Trophoblast cell (in vitro differentiated cells and primary cell): Measurements from ENCODE around the gene C16orf89.

Source experiments
- DNase-seq, 2 donors: peaks; one replicate each; pipeline ENCODE4 v3.0.0-alpha.2; 2016
- H2AFZ ChIP-seq: 2 replicates; pipeline ENCODE4 v1.6.1; 2013; ENCODE audit warnings: low read length, moderate library complexity, mild to moderate bottlenecking; ENCODE audit not compliant: insufficient read depth, poor library complexity
- H2AK5ac ChIP-seq: 2 replicates; pipeline ENCODE4 v1.6.1; 2013; ENCODE audit warnings: mild to moderate bottlenecking, low read length
- H2BK120ac ChIP-seq: 2 replicates; pipeline ENCODE4 v1.6.1; 2013; ENCODE audit warnings: low read length, mild to moderate bottlenecking, moderate library complexity; ENCODE audit not compliant: insufficient read depth, poor library complexity
- H2BK12ac ChIP-seq: 2 replicates; pipeline ENCODE4 v1.6.1; 2013; ENCODE audit warnings: mild to moderate bottlenecking, low read length, moderate library complexity
- H2BK5ac ChIP-seq: 2 replicates; pipeline ENCODE4 v1.6.1; 2013; ENCODE audit warnings: low read length, low read depth, moderate library complexity, mild to moderate bottlenecking; ENCODE audit not compliant: poor library complexity
- H3K14ac ChIP-seq: 2 replicates; pipeline ENCODE4 v1.6.1; 2013; ENCODE audit warnings: mild to moderate bottlenecking, low read length
- H3K18ac ChIP-seq: 2 replicates; pipeline ENCODE4 v1.6.1; 2013; ENCODE audit warnings: mild to moderate bottlenecking, low read length
- H3K23ac ChIP-seq: 2 replicates; pipeline ENCODE4 v1.6.1; 2013; ENCODE audit warnings: low read length
- H3K27ac ChIP-seq: 2 replicates; pipeline ENCODE4 v1.5.1; 2013; ENCODE audit warnings: low read depth, mild to moderate bottlenecking, inconsistent platforms, low read length, moderate library complexity
- H3K27me3 ChIP-seq: 2 replicates; pipeline ENCODE4 v1.6.1; 2013; ENCODE audit warnings: inconsistent platforms, mild to moderate bottlenecking, low read length, moderate library complexity; ENCODE audit not compliant: insufficient read depth
- H3K36me3 ChIP-seq, 2 experiments: 1 replicate in 1 of 2; 2 replicates in 1 of 2; pipeline ENCODE4 v1.6.1; 2013; ENCODE audit warnings: low read length in 2 of 2, mild to moderate bottlenecking in 2 of 2, moderate library complexity in 1 of 2; ENCODE audit not compliant: insufficient read depth in 2 of 2, control insufficient read depth in 1 of 2
- H3K4ac ChIP-seq: 2 replicates; pipeline ENCODE4 v1.6.1; 2013; ENCODE audit warnings: low read depth, mild to moderate bottlenecking, low read length, moderate library complexity
- H3K4me1 ChIP-seq, 2 experiments: 1 replicate in 1 of 2; 2 replicates in 1 of 2; pipeline ENCODE4 v1.6.1; 2013; ENCODE audit warnings: low read length in 2 of 2, mild to moderate bottlenecking in 2 of 2, moderate library complexity in 1 of 2; ENCODE audit not compliant: insufficient read depth in 2 of 2, control insufficient read depth in 1 of 2
- H3K4me2 ChIP-seq: 2 replicates; pipeline ENCODE4 v1.6.1; 2013; ENCODE audit warnings: inconsistent platforms, mild to moderate bottlenecking, low read length, moderate library complexity
- H3K4me3 ChIP-seq: 2 replicates; pipeline ENCODE4 v1.5.1; 2013; ENCODE audit warnings: mild to moderate bottlenecking, low read depth, low read length, inconsistent platforms
- H3K79me1 ChIP-seq: one replicate; pipeline ENCODE4 v1.6.1; 2013; ENCODE audit warnings: low read length
- H3K79me2 ChIP-seq: 2 replicates; pipeline ENCODE4 v1.6.1; 2013; ENCODE audit warnings: low read length, mild to moderate bottlenecking; ENCODE audit not compliant: control insufficient read depth, insufficient read depth, poor library complexity
- H3K9ac ChIP-seq: 2 replicates; pipeline ENCODE4 v1.6.1; 2013; ENCODE audit warnings: mild to moderate bottlenecking, low read length
- H3K9me3 ChIP-seq: 2 replicates; pipeline ENCODE4 v1.6.1; 2013; ENCODE audit warnings: low read depth, mild to moderate bottlenecking, control low read depth, inconsistent platforms, low read length; ENCODE audit not compliant: insufficient read depth
- H4K12ac ChIP-seq: 2 replicates; pipeline ENCODE4 v1.6.1; 2013; ENCODE audit warnings: low read depth, mild to moderate bottlenecking, low read length, moderate library complexity
- H4K8ac ChIP-seq: 2 replicates; pipeline ENCODE4 v1.6.1; 2013; ENCODE audit warnings: low read depth, mild to moderate bottlenecking, low read length, moderate library complexity
- H4K91ac ChIP-seq: one replicate; pipeline ENCODE4 v1.6.1; 2013; ENCODE audit warnings: low read depth, mild to moderate bottlenecking, low read length, moderate library complexity
- WGBS: extraction: QIAGEN DNeasy Blood & Tissue Kit; methylation state at CpG from one replicate; pipeline ENCODE4 v1.1.7; 2013; ENCODE audit warnings: missing lambda C conversion rate; ENCODE audit not compliant: insufficient read length, insufficient coverage; ENCODE audit errors: extremely low coverage; 5-methylcytosine and 5-hydroxymethylcytosine counted together

Gene C16orf89

DNA sequence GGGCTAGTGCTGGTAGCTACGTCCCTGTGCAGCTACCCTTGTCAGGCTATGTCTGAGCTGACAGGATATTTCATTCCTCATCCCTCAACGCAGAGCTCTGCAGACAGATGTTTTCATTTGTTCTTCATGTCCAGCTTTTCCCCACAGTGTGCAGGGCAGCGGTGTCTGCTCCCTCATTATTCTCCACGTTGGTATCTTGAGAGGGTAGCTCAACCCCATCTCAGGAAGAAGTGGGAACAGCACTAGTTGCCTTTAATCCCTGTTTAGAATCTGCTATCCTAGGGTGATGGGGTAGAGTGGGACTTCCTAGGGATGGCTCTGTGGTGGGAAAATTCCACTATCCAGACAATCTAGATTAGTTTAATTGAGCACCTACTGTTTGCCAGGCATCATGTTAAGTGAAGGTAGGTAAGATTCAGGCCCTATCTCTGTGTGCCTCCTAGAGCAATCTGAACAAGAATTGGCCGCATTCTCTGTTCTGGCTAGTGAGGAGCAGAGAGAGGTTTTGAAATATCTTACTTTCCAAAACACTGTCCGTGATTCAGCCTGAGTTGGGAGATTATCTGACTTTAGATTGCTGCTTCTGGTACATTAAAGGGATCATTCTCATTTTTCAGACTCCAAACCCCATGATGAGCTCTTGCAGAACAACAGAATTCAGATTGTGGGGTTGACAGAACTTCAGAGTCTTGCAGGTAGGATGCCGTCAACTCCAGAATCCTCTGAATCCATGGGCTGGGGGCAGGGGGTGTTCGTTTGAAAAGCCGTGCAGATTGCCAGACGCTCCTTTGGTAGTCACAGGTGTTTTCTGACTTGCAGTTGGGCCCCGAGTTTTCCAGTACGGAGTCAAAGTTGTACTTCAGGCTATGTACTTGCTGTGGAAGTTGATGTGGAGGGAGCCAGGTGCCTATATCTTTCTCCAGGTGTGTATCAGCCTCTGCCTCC, 6.8 kb upstream of the C16orf89 start:
- Histone ChIP-seq H2AK5ac (peak overlapping the region; percentile 15), H3K4me3 (peak overlapping the region; percentile 87), H3K9ac (peak overlapping the region; percentile 71), H2AFZ (peak overlapping the region; percentile 56), H4K8ac (peak overlapping the region; percentile 86), H3K4me1 (peaks cover 4 to 6% of the 10 kb centered on the region in 2 experiments), H3K4ac (peak overlapping the region; percentile 24), H3K18ac (no peak overlapping the region), H3K9me3 (no peaks in the 10 kb centered on the region), H3K36me3 (peaks cover 19 to 21% of the 10 kb centered on the region in 2 experiments), H3K27me3 (no peaks in the 10 kb centered on the region), H3K79me2 (peaks cover 2% of the 10 kb centered on the region), H3K27ac (no peak overlapping the region), H2BK5ac (no peak overlapping the region), H3K4me2 (peak overlapping the region; percentile 78), H2BK12ac (no peak overlapping the region), H2BK120ac (no peak overlapping the region), H4K12ac (peak overlapping the region; percentile 84), H3K23ac (no peak overlapping the region), H4K91ac (peak overlapping the region; percentile 71), H3K14ac (peak overlapping the region; percentile 57), H3K79me1 (peaks cover 2% of the 10 kb centered on the region)
- no CpG with 5 or more reads among the region's 12 CpGs for WGBS
- DNase-seq = no peak

DNA sequence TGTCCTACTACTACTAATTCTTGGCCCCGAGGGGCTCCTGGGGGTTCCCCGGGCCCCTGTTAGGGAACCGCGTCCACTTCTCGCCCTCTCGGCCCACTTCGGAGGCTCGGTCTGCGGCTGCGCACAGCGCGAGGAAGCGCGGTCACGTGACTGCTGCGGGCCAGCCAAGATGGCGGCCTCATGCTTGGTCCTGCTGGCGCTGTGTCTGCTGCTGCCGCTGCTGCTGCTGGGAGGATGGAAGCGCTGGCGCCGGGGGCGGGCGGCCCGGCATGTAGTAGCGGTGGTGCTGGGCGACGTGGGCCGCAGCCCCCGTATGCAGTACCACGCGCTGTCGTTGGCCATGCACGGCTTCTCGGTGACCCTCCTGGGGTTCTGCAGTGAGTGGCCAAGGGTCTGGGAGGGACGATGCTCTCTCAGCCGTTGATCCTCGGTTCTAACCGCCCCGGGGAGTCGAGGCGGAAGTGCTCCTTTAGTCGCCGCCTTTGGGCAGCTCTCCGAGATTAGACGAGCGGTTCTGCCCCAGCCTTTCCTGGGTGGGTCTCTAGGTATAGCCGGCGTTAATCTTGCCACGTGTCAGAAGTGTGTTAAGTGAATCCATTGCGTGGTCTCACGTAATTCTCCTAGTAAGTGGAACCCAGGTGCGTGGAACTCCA, 6.1 kb upstream of the C16orf89 start, which contains the start of gene ALG1:
TSS of gene ALG1 (plus strand) at position 163 of the 653 bp plus-strand sequence. CDS start at position 170, 7 bp downstream.
- Histone ChIP-seq H4K8ac (peak within 1 kb of the TSS; percentile 87), H3K4me3 (peak within 1 kb of the TSS; percentile 87), H2BK12ac (no peak within 1 kb of the TSS), H4K12ac (peak within 1 kb of the TSS; percentile 84), H3K79me1 (peaks cover 2% of the 10 kb centered on the region), H3K4ac (peak within 1 kb of the TSS; percentile 35), H3K9ac (peak within 1 kb of the TSS; percentile 71), H3K4me2 (peak within 1 kb of the TSS; percentile 78), H3K9me3 (no peaks in the 10 kb centered on the region), H2BK5ac (no peak within 1 kb of the TSS), H3K27ac (peak within 1 kb of the TSS; percentile 63), H3K4me1 (peaks cover 4 to 6% of the 10 kb centered on the region in 2 experiments), H3K18ac (peak within 1 kb of the TSS; percentile 66), H3K14ac (peak within 1 kb of the TSS; percentile 57), H3K23ac (no peak within 1 kb of the TSS), H3K79me2 (peaks cover 2% of the 10 kb centered on the region), H3K36me3 (peaks cover 14 to 15% of the 10 kb centered on the region in 2 experiments), H2AK5ac (peak within 1 kb of the TSS; percentile 15), H3K27me3 (no peaks in the 10 kb centered on the region), H2AFZ (peak within 1 kb of the TSS; percentile 95), H4K91ac (peak within 1 kb of the TSS; percentile 71), H2BK120ac (peak within 1 kb of the TSS; percentile 49)
- no CpG with 5 or more reads among the region's 53 CpGs for WGBS
- peak; percentile 84 to 91 for DNase-seq

DNA sequence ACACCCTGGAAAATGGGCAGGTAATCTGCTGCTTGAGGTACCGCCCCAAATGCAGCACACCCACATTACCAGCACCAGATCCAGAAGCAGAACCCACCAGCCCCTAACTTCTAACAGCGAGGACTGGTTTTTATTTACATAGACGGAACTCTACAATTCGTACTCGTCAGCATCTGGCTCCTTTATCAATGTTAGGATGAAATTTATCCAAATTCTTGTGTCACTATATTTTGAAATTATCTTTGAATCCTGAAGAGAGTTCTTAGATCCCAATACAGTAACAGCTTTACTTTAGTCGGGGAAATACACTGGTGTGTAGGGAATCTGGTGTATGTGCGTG, 5.6 kb upstream of the C16orf89 start:
- H3K18ac ChIP-seq = no peak overlapping the region
- H4K8ac ChIP-seq = peak overlapping the region; percentile 87
- H3K9ac ChIP-seq = no peak overlapping the region
- H2AK5ac ChIP-seq = no peak overlapping the region
- H3K4me1 ChIP-seq = peaks cover 4 to 6% of the 10 kb centered on the region in 2 experiments
- H3K36me3 ChIP-seq = peaks cover 11 to 12% of the 10 kb centered on the region in 2 experiments
- H3K23ac ChIP-seq = no peak overlapping the region
- H3K9me3 ChIP-seq = no peaks in the 10 kb centered on the region
- no CpG with 5 or more reads among the region's 7 CpGs for WGBS
- peaks cover 2% of the 10 kb centered on the region for H3K79me2 ChIP-seq
- no peak overlapping the region for H2BK120ac ChIP-seq
- no peak overlapping the region for H4K12ac ChIP-seq
- DNase-seq = no peak
- H3K27me3 ChIP-seq = no peaks in the 10 kb centered on the region
- peak overlapping the region; percentile 10 for H4K91ac ChIP-seq
- H2BK12ac ChIP-seq = no peak overlapping the region
- H3K79me1 ChIP-seq = peaks cover 2% of the 10 kb centered on the region
- no peak overlapping the region for H3K14ac ChIP-seq
- no peak overlapping the region for H3K27ac ChIP-seq
- H3K4me2 ChIP-seq = peak overlapping the region; percentile 78
- no peak overlapping the region for H3K4me3 ChIP-seq
- H2BK5ac ChIP-seq = no peak overlapping the region
- H3K4ac ChIP-seq = no peak overlapping the region
- peak overlapping the region; percentile 54 for H2AFZ ChIP-seq

DNA sequence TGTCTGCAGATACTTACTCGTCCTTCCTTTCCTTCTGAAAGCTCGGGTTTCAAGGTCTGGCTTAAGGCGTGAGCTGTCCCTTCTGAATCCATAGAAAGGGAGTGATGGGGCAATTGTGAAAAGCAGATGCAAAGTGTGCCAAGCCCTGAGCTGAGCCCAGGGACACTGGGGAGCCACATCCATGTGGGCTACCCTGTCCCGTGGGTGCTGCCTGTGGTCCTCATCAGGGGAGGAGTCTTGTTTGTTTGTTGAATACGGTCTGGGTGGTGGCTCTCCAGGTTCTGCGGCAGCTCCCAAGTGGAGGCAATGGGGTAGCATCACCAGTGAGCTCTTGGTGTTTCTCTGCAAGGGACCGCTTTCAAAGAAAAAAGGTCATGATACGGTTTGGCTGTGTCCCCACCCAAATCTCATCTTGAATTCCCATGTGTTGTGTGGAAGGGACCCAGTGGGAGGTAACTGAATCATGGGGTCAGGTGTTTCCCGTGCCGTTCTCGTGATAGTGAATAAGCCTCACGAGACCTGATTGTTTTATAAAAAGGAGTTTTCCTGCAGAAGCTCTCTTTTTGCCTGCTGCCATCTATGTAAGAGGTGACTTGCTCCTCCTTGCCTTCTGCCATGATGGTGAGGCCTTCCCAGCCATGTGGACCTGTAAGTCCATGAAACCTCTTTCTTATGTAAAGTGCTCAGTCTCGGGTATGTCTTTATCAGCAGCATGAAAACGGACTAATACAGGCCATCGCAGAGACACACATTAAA, 4.9 kb upstream of the C16orf89 start:
- Histone ChIP-seq H3K18ac (no peak overlapping the region), H3K27me3 (no peaks in the 10 kb centered on the region), H4K12ac (no peak overlapping the region), H3K23ac (no peak overlapping the region), H3K4ac (no peak overlapping the region), H2AFZ (peak overlapping the region; percentile 54), H3K4me3 (peak overlapping the region; percentile 3), H3K4me1 (peaks cover 4 to 6% of the 10 kb centered on the region in 2 experiments), H3K36me3 (peaks cover 4 to 5% of the 10 kb centered on the region in 2 experiments), H4K8ac (peak overlapping the region; percentile 87), H3K4me2 (no peak overlapping the region), H3K79me1 (peaks cover 2% of the 10 kb centered on the region), H3K9ac (no peak overlapping the region), H3K9me3 (no peaks in the 10 kb centered on the region), H3K79me2 (peaks cover 2% of the 10 kb centered on the region), H2BK5ac (no peak overlapping the region), H3K14ac (no peak overlapping the region), H4K91ac (no peak overlapping the region), H3K27ac (no peak overlapping the region), H2BK120ac (no peak overlapping the region), H2AK5ac (no peak overlapping the region), H2BK12ac (no peak overlapping the region)
- no CpG with 5 or more reads among the region's 15 CpGs for WGBS
- no peak for DNase-seq
